Nephron (organoid): ENCODE results near the gene INSYN2A.
A peak's percentile ranks its signal among the peaks of the same experiment; 100 is the strongest.

ENCODE experiments used
- H3K27ac Mint-ChIP-seq, 3 experiments: 2 replicates each; pipeline ENCODE4 v1.8.0; 2020; ENCODE audit warnings: mixed read lengths in 3 of 3, mild to moderate bottlenecking in 2 of 3, moderate library complexity in 1 of 3
- H3K27me3 Mint-ChIP-seq: 2 replicates; pipeline ENCODE4 v1.8.0; 2021; ENCODE audit warnings: low read depth, mild to moderate bottlenecking, moderate library complexity, mixed read lengths
- H3K36me3 Mint-ChIP-seq: 2 replicates; pipeline ENCODE4 v1.8.0; 2020; ENCODE audit warnings: low read depth, mixed read lengths
- H3K4me1 Mint-ChIP-seq: 2 replicates; pipeline ENCODE4 v1.8.0; 2020; ENCODE audit warnings: mixed read lengths
- H3K4me3 Mint-ChIP-seq, 3 experiments: 2 replicates each; pipeline ENCODE4 v1.8.0; 2020; ENCODE audit warnings: mild to moderate bottlenecking in 3 of 3, mixed read lengths in 3 of 3, moderate library complexity in 2 of 3
- H3K9me3 Mint-ChIP-seq: 2 replicates; pipeline ENCODE4 v1.8.0; 2020; ENCODE audit warnings: mixed read lengths
- CTCF ChIP-seq, 3 experiments: fragments of 200-600 bp; sonication (generic); IDR thresholded peaks; one replicate each; pipeline ENCODE4 v1.5.0; 2021; ENCODE audit warnings: antibody characterized with exemption in 3 of 3; ENCODE audit not compliant: unreplicated experiment in 3 of 3

INSYN2A gene

DNA sequence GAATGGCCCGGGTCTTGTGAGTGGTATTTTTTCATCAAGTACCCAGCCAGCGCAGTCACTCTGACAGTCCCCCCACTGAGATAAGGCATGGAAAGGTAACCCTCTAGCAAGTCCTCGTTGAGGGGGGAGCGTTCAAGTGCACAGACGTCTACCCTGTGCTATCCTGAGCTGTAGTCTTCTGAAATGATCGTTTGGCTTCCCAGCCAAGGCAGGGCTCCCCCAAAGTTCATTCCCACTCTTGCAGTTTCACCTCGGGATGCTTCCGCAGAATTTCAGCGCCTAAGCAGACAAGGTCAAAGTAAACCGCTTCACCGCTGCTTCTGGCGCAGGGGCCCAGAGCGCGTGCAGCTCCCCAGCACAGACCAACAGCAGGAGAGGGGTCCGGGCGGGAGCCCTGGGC is 1.8 kb downstream of the INSYN2A start:
- Mint-ChIP-seq H3K9me3 (no peaks in the 10 kb centered on the region), H3K4me1 (peaks cover 8% of the 10 kb centered on the region), H3K36me3 (no peaks in the 10 kb centered on the region), H3K27ac (no peak overlapping the region), H3K4me3 (peak overlapping the region; percentile 70 to 76 (median 74)), H3K27me3 (peaks cover 61% of the 10 kb centered on the region)
- no peak for TF ChIP-seq CTCF (IDR thresholded peaks at IDR 0.05; ENCODE audit: unreplicated experiment in 3 of 3)

DNA sequence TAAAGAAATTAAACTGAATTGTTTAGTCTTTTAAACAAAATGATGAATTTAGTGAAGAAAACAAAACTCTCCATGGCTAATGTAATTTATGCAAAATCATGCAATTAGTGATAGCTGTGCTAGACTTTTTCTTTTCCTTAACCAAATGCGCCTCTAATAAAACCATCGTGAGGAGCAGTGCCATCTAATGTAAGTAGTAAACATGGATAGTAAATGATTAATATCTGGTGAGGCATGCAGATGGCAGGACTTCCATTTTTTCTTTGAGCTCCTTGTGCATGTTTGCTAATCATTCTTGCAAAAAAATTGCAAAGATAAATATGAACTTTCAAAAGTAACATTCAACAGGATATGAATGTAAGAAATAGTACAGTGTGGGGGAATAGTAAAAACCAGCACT is 2.3 kb downstream of the INSYN2A start:
- Mint-ChIP-seq H3K4me3 (peak overlapping the region; percentile 70 to 76 (median 74)), H3K9me3 (no peaks in the 10 kb centered on the region)

GRCh38 chr10:127193125-127193524 is 3.3 kb downstream of the INSYN2A start:
- peaks cover 8% of the 10 kb centered on the region for H3K4me1 Mint-ChIP-seq
- no peaks in the 10 kb centered on the region for H3K36me3 Mint-ChIP-seq
- no peaks in the 10 kb centered on the region for H3K9me3 Mint-ChIP-seq
- no peak overlapping the region for H3K27ac Mint-ChIP-seq
- no peak overlapping the region for H3K4me3 Mint-ChIP-seq
- peaks cover 56% of the 10 kb centered on the region for H3K27me3 Mint-ChIP-seq
- TF ChIP-seq CTCF (IDR thresholded peaks at IDR 0.05; ENCODE audit: unreplicated experiment in 3 of 3): no peak

More for the DNA sequence above, 2.3 kb downstream of the INSYN2A start:
- Mint-ChIP-seq H3K27me3 (peaks cover 61% of the 10 kb centered on the region), H3K27ac (no peak overlapping the region), H3K4me1 (peaks cover 8% of the 10 kb centered on the region), H3K36me3 (no peaks in the 10 kb centered on the region)
- no peak for TF ChIP-seq CTCF (IDR thresholded peaks at IDR 0.05; ENCODE audit: unreplicated experiment in 3 of 3)

DNA sequence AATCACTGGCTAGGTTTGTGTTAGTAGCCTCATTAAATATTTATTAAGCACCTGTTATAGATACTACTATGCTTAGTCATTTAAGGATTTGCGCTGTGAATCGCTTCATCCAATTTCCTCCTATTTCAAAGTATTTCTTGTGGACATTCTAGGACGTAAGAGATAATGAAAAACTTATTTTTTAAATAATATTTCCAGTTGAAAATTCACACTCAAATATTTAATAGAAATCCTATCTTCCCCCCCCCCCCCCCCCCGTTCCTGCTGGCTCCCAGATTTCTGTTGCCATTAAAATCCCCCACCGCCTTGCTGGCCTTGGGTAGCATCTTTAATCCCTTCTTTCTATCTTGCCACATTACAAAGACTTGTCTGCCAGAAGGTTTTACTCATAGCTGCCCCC is 6.0 kb downstream of the INSYN2A start:
- no peaks in the 10 kb centered on the region for H3K9me3 Mint-ChIP-seq
- no peak overlapping the region for H3K27ac Mint-ChIP-seq
- no peaks in the 10 kb centered on the region for H3K36me3 Mint-ChIP-seq
- peaks cover 40% of the 10 kb centered on the region for H3K27me3 Mint-ChIP-seq
- TF ChIP-seq CTCF (IDR thresholded peaks at IDR 0.05; ENCODE audit: unreplicated experiment in 3 of 3): no peak
- peaks cover 8% of the 10 kb centered on the region for H3K4me1 Mint-ChIP-seq
- H3K4me3 Mint-ChIP-seq: no peak overlapping the region

DNA sequence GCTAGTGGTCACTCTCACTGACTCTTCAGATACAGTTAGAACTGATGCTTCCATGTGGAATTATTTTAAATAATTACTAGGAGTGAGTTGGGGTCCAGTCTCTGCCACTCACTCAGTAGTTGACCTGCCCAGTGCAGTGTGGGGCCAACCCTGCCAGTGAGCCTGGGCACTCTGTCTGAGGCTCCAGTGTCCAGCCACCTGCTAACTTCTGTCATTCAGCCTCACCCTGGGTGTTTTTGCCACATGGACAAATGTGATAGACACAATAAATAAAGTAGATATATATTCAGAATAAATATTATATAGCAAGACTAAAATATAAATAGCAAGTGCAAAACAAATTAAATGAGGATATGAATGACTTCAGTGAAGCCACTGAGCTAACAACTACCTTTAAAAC is 7.2 kb downstream of the INSYN2A start:
- H3K9me3 Mint-ChIP-seq: no peaks in the 10 kb centered on the region
- H3K4me3 Mint-ChIP-seq: no peak overlapping the region
- H3K27me3 Mint-ChIP-seq: peaks cover 29% of the 10 kb centered on the region
- H3K27ac Mint-ChIP-seq: no peak overlapping the region
- no peak for TF ChIP-seq CTCF (IDR thresholded peaks at IDR 0.05; ENCODE audit: unreplicated experiment in 3 of 3)
- H3K36me3 Mint-ChIP-seq: no peaks in the 10 kb centered on the region
- H3K4me1 Mint-ChIP-seq: peaks cover 2% of the 10 kb centered on the region

GRCh38 chr10:127186813-127187212 is 9.6 kb downstream of the INSYN2A start:
- Mint-ChIP-seq H3K36me3 (no peaks in the 10 kb centered on the region), H3K4me3 (no peak overlapping the region), H3K27ac (no peak overlapping the region), H3K9me3 (no peaks in the 10 kb centered on the region), H3K4me1 (no peaks in the 10 kb centered on the region), H3K27me3 (peaks cover 11% of the 10 kb centered on the region)
- TF ChIP-seq CTCF (IDR thresholded peaks at IDR 0.05; ENCODE audit: unreplicated experiment in 3 of 3): no peak
